RKO (cell line): ENCODE measurements around the gene SPATA31E1.
"Not testable (repeated sequence)": the region's sequence is repeated elsewhere in the genome, so short reads cannot be mapped to it uniquely, and the experiment has no call there.

Experiments
- DNase-seq: peaks from one replicate; pipeline ENCODE4 v3.0.0-alpha.2; 2016; ENCODE audit warnings: low spot score

The SPATA31E1 gene

GRCh38 chr9:87934444-87934843, 51.8 kb downstream of the SPATA31E1 start:
- not testable (repeated sequence) for DNase-seq

- DNase-seq, result not testable (repeated sequence)
These were observed 54.7 kb downstream of the SPATA31E1 start for GRCh38 chr9:87937352-87937751.

- not testable (repeated sequence) for DNase-seq
These were observed 55.2 kb downstream of the SPATA31E1 start for GRCh38 chr9:87937918-87938317.

- DNase-seq, result not testable (repeated sequence)
These were observed 55.7 kb downstream of the SPATA31E1 start for GRCh38 chr9:87938336-87938735.
